ENCODE data around the gene LYG2.
"Not testable (repeated sequence)": the region's sequence is repeated elsewhere in the genome, so short reads cannot be mapped to it uniquely, and the experiment has no call there.

Gene LYG2

GRCh38 chr2:99200076-99200800, 55.2 kb downstream of the LYG2 start:
- DNase-seq: no peak

GRCh38 chr2:99198103-99198841, 57.2 kb downstream of the LYG2 start:
- DNase-seq: no peak

GRCh38 chr2:99192364-99192763, 63.1 kb downstream of the LYG2 start:
- not testable (repeated sequence) for DNase-seq
